ENCODE data around the gene MRPL58. TPM values are rescaled to one million over a fixed set of nuclear protein-coding genes. Genes with fewer than 3 reads are reported as not detected.

MRPL58 gene
- total and polyA plus RNA-seq, 2 of the 8 experiments (the other 6 are each of a cell fraction or from before 2014, with no cell fraction given): 43.6 to 49.1 TPM

GRCh38 chr17:75008373-75008772 is 4.1 kb upstream of the MRPL58 start:
- Histone ChIP-seq H3K27me3 (replicated peaks in 1 of 4; ENCODE audit: control insufficient read depth in 3 of 4, extremely low read depth in 1 of 4, insufficient read depth in 3 of 4, low read length in 3 of 4) (no peaks in the 10 kb centered on the region), H3K4me3 (ENCODE audit: extremely low read depth in 1 of 4, insufficient read depth in 2 of 4, low read depth in 3 of 4, low read length in 4 of 4) (no peak overlapping the region), H4K5ac (ENCODE audit: insufficient read length, low read depth, low read length) (no peak overlapping the region), H2BK20ac (ENCODE audit: low read length) (no peak overlapping the region), H2AK5ac (ENCODE audit: low read depth, low read length) (no peak overlapping the region), H4K91ac (replicated peaks; ENCODE audit: insufficient read length, low read length) (no peak overlapping the region), H3K9ac (replicated peaks in 1 of 4; ENCODE audit: extremely low read depth in 1 of 4, low read depth in 3 of 4, low read length in 3 of 4) (no peak overlapping the region), H2BK120ac (replicated peaks; ENCODE audit: low read depth, low read length) (no peak overlapping the region), H3K56ac (replicated peaks; ENCODE audit: insufficient read length, low read depth, low read length) (no peak overlapping the region), H2BK12ac (ENCODE audit: low read depth, low read length) (no peak overlapping the region), H3K79me1 (ENCODE audit: low read depth, low read length) (no peaks in the 10 kb centered on the region), H4K20me1 (replicated peaks in 1 of 2; ENCODE audit: control insufficient read depth in 1 of 2, insufficient read depth in 2 of 2, low read length in 2 of 2) (peaks cover 0 to 4% of the 10 kb centered on the region in 2 experiments), H3K18ac (ENCODE audit: extremely low read depth, low read length) (no peak overlapping the region), H2BK5ac (ENCODE audit: low read depth, low read length) (no peak overlapping the region), H2AFZ (ENCODE audit: low read length) (no peak overlapping the region), H3K23me2 (ENCODE audit: low read depth, low read length) (peaks cover 4% of the 10 kb centered on the region; the same call in 1 of the 2 replicates), H3K4me1 (replicated peaks in 1 of 4; ENCODE audit: control insufficient read depth in 3 of 4, insufficient read depth in 4 of 4, low read length in 3 of 4) (peaks cover 0 to 10% (median 2%) of the 10 kb centered on the region in 4 experiments; a peak in 4 of 7 replicates), H3K36me3 (ENCODE audit: control insufficient read depth in 2 of 4, insufficient read depth in 4 of 4, low read length in 3 of 4) (peaks cover 0 to 7% (median 4%) of the 10 kb centered on the region in 4 experiments; a peak in 3 of 8 replicates), H2BK15ac (ENCODE audit: low read length) (no peak overlapping the region), H3K14ac (ENCODE audit: insufficient read length) (no peak overlapping the region), H3K27ac (ENCODE audit: low read depth, low read length) (no peak overlapping the region), H3K79me2 (ENCODE audit: control insufficient read depth in 1 of 2, insufficient read depth in 2 of 2, low read length in 2 of 2) (peaks cover 0 to 2% of the 10 kb centered on the region in 2 experiments; a peak in 2 of 4 replicates), H4K8ac (ENCODE audit: extremely low read depth, insufficient read depth, low read length) (no peak overlapping the region; the same call in 1 of the 2 replicates), H3K9me3 (ENCODE audit: insufficient read depth in 2 of 2, low read depth in 1 of 2, low read length in 1 of 2) (no peaks in the 10 kb centered on the region), H3K4ac (replicated peaks; ENCODE audit: insufficient read length, low read depth, low read length) (no peak overlapping the region), H3K4me2 (ENCODE audit: insufficient read depth in 1 of 2, low read depth in 2 of 2, low read length in 2 of 2) (no peak overlapping the region), H3K23ac (ENCODE audit: insufficient read length) (no peak overlapping the region)
- 88% methylated on average over 6 of the region's 6 CpGs; no CpG with 5 or more reads in 1 of the 2 experiments for WGBS, 2 experiments (ENCODE audit: extremely low coverage in 1 of 2, insufficient coverage in 1 of 2, insufficient read length in 1 of 2, insufficient replicate concordance in 2 of 2, low coverage in 1 of 2, low lambda C conversion rate in 2 of 2, missing lambda C conversion rate in 1 of 2)
- DNase-seq (ENCODE audit: low read depth in 1 of 2, low spot score in 2 of 2) (no peak), FAIRE-seq (no peak)
- no peak for TF ChIP-seq POU5F1 (IDR thresholded peaks at IDR 0.05; ENCODE audit: low read depth, low read length)
- peak; percentile 41; the same call in 1 of the 2 replicates for TF ChIP-seq RFX5 (IDR thresholded peaks at IDR 0.05; ENCODE audit: borderline replicate concordance, low read depth, low read length)
- ChIA-PET POLR2A (ENCODE audit: partially characterized antibody) (interaction anchor here (0.7 to 5.8 kb wide), 6 partner anchors 18 to 44 kb away, joined by 3 to 87 read pairs (median 4); partner anchors contain the start of genes ATP5PD, CDR2L and HID1), CTCF (ENCODE audit: partially characterized antibody) (interaction anchor here (0.6 to 20.3 kb wide), 9 partner anchors 13 to 212 kb away, joined by 3 to 345 read pairs (median 4); partner anchors contain the start of gene CDR2L)
